Pulmonary artery endothelial cell (primary cell): Measurements from ENCODE around the gene NOL4L. TPM values are rescaled to one million over a fixed set of nuclear protein-coding genes. Genes with fewer than 3 reads are reported as not detected.
"Not testable (repeated sequence)": the region's sequence is repeated elsewhere in the genome, so short reads cannot be mapped to it uniquely, and the experiment has no call there.

Experiments
- DNase-seq: peaks from one replicate; pipeline ENCODE4 v3.0.0-alpha.2; 2011; ENCODE audit warnings: low read depth, low spot score
- total RNA-seq: library from RNA; depleted of rRNA; stranded (reverse); fragments of >200 nt; gene quantifications from 2 replicates; pipeline ENCODE4 v1.2.3, GENCODE V29; 2014

NOL4L gene
- total RNA-seq, 1 donor from 2014 or later = 11.5 TPM

- DNase-seq = no peak
These were observed 111.0 kb downstream of the NOL4L start for GRCh38 chr20:32474009-32474716.

- no peak for DNase-seq
These were observed 111.7 kb downstream of the NOL4L start for GRCh38 chr20:32473231-32474008.

- DNase-seq = no peak
These were observed 112.4 kb downstream of the NOL4L start for GRCh38 chr20:32472581-32473207.

GRCh38 chr20:32470940-32471339 lies 114.2 kb downstream of the NOL4L start:
- no peak for DNase-seq

GRCh38 chr20:32470025-32470861 lies 114.9 kb downstream of the NOL4L start:
- DNase-seq = peak; percentile 95

- no peak for DNase-seq
These were observed 116.3 kb downstream of the NOL4L start for GRCh38 chr20:32468860-32469259.

- no peak for DNase-seq
These were observed 116.9 kb downstream of the NOL4L start for GRCh38 chr20:32468313-32468640.

- DNase-seq = no peak
These were observed 117.4 kb downstream of the NOL4L start for GRCh38 chr20:32467506-32468312.

- DNase-seq = no peak
These were observed 118.2 kb downstream of the NOL4L start for GRCh38 chr20:32466739-32467505.

GRCh38 chr20:32465901-32466675 lies 119.0 kb downstream of the NOL4L start:
- not testable (repeated sequence) for DNase-seq

GRCh38 chr20:32465092-32465900 lies 119.8 kb downstream of the NOL4L start:
- peak; percentile 68 for DNase-seq

GRCh38 chr20:32464401-32465091 lies 120.6 kb downstream of the NOL4L start:
- DNase-seq = no peak

- no peak for DNase-seq
These were observed 121.3 kb downstream of the NOL4L start for GRCh38 chr20:32463642-32464400.

- DNase-seq = no peak
These were observed 122.1 kb downstream of the NOL4L start for GRCh38 chr20:32462900-32463641.

GRCh38 chr20:32461836-32462600 lies 123.1 kb downstream of the NOL4L start:
- DNase-seq = no peak
